ENCODE results near the gene ADAMTS17. TPM values are rescaled to one million over a fixed set of nuclear protein-coding genes. Genes with fewer than 3 reads are reported as not detected.

Gene ADAMTS17
- polyA plus RNA-seq, 2 of the 4 experiments (the other 2 are of a cell fraction) = 0.05 TPM; not detected in 1

- H3K9me3 ChIP-seq = no peaks in the 10 kb centered on the region
- DNase-seq (ENCODE audit: low read depth in 1 of 2, low spot score in 1 of 2) (no peak), FAIRE-seq (no peak), ATAC-seq (no peak)
- no peak overlapping the region for H3K27ac ChIP-seq
- H3K4me1 ChIP-seq = peaks cover 4% of the 10 kb centered on the region; the same call in 1 of the 3 replicates
- TF ChIP-seq EP300 (IDR thresholded peaks at IDR 0.05) (no peak), ZFP36 (IDR thresholded peaks at IDR 0.05; ENCODE audit: borderline replicate concordance, partially characterized antibody) (no peak), RARB (CRISPR knock-in tag; IDR thresholded peaks at IDR 0.05) (no peak), HOXB13 (CRISPR knock-in tag; IDR thresholded peaks at IDR 0.05; ENCODE audit: low read depth) (no peak), PBX3 (IDR thresholded peaks at IDR 0.05) (no peak), NFE2L2 (conservative IDR thresholded peaks at IDR 0.05; ENCODE audit: low read length) (no peak), MYC (IDR thresholded peaks at IDR 0.05; ENCODE audit: borderline replicate concordance, low read length) (no peak), HDAC2 (IDR thresholded peaks at IDR 0.05) (no peak), ZSCAN20 (CRISPR knock-in tag; IDR thresholded peaks at IDR 0.05) (no peak)
- TF ChIP-seq, protein P1, sequence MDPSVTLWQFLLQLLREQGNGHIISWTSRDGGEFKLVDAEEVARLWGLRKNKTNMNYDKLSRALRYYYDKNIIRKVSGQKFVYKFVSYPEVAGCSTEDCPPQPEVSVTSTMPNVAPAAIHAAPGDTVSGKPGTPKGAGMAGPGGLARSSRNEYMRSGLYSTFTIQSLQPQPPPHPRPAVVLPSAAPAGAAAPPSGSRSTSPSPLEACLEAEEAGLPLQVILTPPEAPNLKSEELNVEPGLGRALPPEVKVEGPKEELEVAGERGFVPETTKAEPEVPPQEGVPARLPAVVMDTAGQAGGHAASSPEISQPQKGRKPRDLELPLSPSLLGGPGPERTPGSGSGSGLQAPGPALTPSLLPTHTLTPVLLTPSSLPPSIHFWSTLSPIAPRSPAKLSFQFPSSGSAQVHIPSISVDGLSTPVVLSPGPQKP (IDR thresholded peaks at IDR 0.05; ENCODE audit: low read depth, low read length) = no peak
- TF ChIP-seq, protein P2, sequence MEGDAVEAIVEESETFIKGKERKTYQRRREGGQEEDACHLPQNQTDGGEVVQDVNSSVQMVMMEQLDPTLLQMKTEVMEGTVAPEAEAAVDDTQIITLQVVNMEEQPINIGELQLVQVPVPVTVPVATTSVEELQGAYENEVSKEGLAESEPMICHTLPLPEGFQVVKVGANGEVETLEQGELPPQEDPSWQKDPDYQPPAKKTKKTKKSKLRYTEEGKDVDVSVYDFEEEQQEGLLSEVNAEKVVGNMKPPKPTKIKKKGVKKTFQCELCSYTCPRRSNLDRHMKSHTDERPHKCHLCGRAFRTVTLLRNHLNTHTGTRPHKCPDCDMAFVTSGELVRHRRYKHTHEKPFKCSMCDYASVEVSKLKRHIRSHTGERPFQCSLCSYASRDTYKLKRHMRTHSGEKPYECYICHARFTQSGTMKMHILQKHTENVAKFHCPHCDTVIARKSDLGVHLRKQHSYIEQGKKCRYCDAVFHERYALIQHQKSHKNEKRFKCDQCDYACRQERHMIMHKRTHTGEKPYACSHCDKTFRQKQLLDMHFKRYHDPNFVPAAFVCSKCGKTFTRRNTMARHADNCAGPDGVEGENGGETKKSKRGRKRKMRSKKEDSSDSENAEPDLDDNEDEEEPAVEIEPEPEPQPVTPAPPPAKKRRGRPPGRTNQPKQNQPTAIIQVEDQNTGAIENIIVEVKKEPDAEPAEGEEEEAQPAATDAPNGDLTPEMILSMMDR (IDR thresholded peaks at IDR 0.05) = no peak
- TF ChIP-seq, protein P3, sequence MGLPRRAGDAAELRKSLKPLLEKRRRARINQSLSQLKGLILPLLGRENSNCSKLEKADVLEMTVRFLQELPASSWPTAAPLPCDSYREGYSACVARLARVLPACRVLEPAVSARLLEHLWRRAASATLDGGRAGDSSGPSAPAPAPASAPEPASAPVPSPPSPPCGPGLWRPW (IDR thresholded peaks at IDR 0.05) = no peak
- TF ChIP-seq, protein P4, sequence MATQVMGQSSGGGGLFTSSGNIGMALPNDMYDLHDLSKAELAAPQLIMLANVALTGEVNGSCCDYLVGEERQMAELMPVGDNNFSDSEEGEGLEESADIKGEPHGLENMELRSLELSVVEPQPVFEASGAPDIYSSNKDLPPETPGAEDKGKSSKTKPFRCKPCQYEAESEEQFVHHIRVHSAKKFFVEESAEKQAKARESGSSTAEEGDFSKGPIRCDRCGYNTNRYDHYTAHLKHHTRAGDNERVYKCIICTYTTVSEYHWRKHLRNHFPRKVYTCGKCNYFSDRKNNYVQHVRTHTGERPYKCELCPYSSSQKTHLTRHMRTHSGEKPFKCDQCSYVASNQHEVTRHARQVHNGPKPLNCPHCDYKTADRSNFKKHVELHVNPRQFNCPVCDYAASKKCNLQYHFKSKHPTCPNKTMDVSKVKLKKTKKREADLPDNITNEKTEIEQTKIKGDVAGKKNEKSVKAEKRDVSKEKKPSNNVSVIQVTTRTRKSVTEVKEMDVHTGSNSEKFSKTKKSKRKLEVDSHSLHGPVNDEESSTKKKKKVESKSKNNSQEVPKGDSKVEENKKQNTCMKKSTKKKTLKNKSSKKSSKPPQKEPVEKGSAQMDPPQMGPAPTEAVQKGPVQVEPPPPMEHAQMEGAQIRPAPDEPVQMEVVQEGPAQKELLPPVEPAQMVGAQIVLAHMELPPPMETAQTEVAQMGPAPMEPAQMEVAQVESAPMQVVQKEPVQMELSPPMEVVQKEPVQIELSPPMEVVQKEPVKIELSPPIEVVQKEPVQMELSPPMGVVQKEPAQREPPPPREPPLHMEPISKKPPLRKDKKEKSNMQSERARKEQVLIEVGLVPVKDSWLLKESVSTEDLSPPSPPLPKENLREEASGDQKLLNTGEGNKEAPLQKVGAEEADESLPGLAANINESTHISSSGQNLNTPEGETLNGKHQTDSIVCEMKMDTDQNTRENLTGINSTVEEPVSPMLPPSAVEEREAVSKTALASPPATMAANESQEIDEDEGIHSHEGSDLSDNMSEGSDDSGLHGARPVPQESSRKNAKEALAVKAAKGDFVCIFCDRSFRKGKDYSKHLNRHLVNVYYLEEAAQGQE (IDR thresholded peaks at IDR 0.05) = no peak
- no peak overlapping the region for H3K4me3 ChIP-seq
- no peak overlapping the region for H3K4me2 ChIP-seq
- 30% methylated on average over 3 of the region's 3 CpGs for WGBS (ENCODE audit: missing lambda C conversion rate)
- ChIA-PET CTCF (interaction anchor here (0.7 to 10.2 kb wide), 8 partner anchors 9 to 422 kb away, joined by 3 to 291 read pairs (median 4); no protein-coding TSS in a partner anchor), POLR2A (no interaction called here)
Observed at GRCh38 chr15:100345438-100345837, 3.7 kb upstream of the ADAMTS17 start.

DNA sequence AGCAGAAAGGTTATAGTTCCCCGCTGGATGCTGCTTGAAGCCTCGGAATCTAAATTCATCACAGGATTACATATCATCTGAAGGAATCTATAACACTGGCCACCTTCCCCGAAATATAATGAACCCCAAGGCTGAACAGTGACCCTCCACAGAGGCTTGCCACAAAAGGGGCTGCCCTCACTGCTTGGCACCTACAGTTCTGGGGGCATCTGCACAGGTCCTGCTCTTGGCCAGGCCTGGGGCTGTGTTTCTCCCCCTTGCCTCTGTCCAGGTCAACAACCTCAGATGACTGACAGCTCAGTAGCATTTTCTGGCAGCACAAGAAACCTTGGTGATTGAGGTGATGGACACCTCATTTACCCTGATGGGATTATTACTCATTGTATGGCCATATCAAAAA lies 1.5 kb upstream of the ADAMTS17 start:
- H3K27ac ChIP-seq = no peak overlapping the region
- POLR2A ChIA-PET = no interaction called here
- TF ChIP-seq FOSL2 (IDR thresholded peaks at IDR 0.05) = no peak
- TF ChIP-seq FOSL2 (CRISPR knock-in tag; IDR thresholded peaks at IDR 0.05) = no peak
- TF ChIP-seq, protein P3 (IDR thresholded peaks at IDR 0.05) = no peak
- TF ChIP-seq ZC3H11A (IDR thresholded peaks at IDR 0.05) = no peak
- TF ChIP-seq EHF (CRISPR knock-in tag; IDR thresholded peaks at IDR 0.05) = no peak
- no peak for TF ChIP-seq KDM5A (IDR thresholded peaks at IDR 0.05)
- TF ChIP-seq CHD4 (IDR thresholded peaks at IDR 0.05; ENCODE audit: borderline replicate concordance) = no peak
- no peak for TF ChIP-seq HOXA7 (CRISPR knock-in tag; IDR thresholded peaks at IDR 0.05)
- TF ChIP-seq, protein P1 (IDR thresholded peaks at IDR 0.05; ENCODE audit: low read depth, low read length) = no peak
- no peak for TF ChIP-seq TP53 (CRISPR knock-in tag; IDR thresholded peaks at IDR 0.05)
- TF ChIP-seq NFE2L2 (conservative IDR thresholded peaks at IDR 0.05; ENCODE audit: low read length) = no peak
- 59% methylated on average over 3 of the region's 3 CpGs for WGBS (ENCODE audit: missing lambda C conversion rate)
- no peak overlapping the region for H3K4me2 ChIP-seq
- ATAC-seq = no peak
- DNase-seq (ENCODE audit: low read depth in 1 of 2, low spot score in 1 of 2) = no peak
- no peaks in the 10 kb centered on the region for H3K9me3 ChIP-seq
- CTCF ChIA-PET = interaction anchor here (1.1 to 10.2 kb wide), 7 partner anchors 19 to 381 kb away, joined by 3 to 291 read pairs (median 4); no protein-coding TSS in a partner anchor
- FAIRE-seq = no peak
- no peak overlapping the region for H3K4me3 ChIP-seq
- H3K4me1 ChIP-seq = peaks cover 4% of the 10 kb centered on the region; the same call in 1 of the 3 replicates

Data from A549 (cell line).